ENCODE data around the gene KEL. TPM values are rescaled to one million over a fixed set of nuclear protein-coding genes. Genes with fewer than 3 reads are reported as not detected.

KEL gene, protein sequence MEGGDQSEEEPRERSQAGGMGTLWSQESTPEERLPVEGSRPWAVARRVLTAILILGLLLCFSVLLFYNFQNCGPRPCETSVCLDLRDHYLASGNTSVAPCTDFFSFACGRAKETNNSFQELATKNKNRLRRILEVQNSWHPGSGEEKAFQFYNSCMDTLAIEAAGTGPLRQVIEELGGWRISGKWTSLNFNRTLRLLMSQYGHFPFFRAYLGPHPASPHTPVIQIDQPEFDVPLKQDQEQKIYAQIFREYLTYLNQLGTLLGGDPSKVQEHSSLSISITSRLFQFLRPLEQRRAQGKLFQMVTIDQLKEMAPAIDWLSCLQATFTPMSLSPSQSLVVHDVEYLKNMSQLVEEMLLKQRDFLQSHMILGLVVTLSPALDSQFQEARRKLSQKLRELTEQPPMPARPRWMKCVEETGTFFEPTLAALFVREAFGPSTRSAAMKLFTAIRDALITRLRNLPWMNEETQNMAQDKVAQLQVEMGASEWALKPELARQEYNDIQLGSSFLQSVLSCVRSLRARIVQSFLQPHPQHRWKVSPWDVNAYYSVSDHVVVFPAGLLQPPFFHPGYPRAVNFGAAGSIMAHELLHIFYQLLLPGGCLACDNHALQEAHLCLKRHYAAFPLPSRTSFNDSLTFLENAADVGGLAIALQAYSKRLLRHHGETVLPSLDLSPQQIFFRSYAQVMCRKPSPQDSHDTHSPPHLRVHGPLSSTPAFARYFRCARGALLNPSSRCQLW
- total RNA-seq (2022; extraction: Qiagen RNA extraction; ENCODE audit: low read depth) = not detected in 5 replicates

DNA sequence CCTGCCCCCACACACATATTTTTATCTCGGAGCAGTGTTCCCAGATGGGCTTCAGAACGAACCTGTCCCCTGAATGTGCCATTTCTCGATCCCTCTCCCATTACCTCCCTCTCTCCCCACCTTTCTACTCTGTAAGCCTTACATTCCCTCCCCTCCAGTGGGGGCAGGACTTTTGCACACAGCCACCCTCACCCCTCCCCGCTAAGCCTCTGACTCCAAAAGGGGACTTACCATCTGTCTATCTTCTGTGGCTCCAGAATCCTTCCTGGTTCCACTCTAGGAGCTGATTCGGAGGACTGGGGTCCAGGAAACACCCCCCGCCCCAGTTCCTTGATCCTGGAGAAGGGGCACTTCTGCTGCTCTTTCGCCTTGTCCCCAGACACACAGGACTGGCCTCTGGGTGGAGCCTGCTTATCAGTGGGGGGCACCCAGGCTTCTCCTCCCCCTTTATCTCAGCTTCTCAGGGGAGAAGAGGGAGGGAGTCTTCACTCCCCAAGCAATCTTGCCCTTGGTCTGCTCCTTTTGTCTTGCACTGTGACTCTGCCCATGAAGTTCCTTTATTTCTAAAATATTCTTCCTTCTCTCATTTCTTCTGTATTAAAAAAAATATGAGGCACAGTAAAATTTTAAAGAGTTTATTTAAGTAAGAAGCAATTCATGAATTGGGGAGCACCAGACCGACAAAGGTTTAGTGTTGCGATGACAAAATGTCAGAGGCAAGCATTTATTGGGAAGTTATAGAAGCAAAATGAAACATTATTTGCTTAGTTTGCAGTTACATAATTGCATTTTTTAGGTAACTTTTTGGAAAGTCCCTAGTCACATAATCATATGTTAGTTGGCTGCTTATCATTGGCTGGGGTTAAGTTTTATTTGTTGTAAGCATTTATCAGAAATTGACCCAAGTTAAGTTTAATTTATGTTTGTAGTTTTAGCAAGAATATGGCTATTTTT is at the start of gene KEL:
TSS of gene KEL (minus strand) at position 391 of the 954 bp plus-strand sequence. CDS start at position 234, 157 bp downstream.

GRCh38 chr7:142939226-142939910 is 22.8 kb downstream of the KEL start, which contains the start of gene LLCFC1:
TSS of gene LLCFC1 (plus strand) at chr7:142939484. CDS start at chr7:142939622, 138 bp downstream.

GRCh38 chr7:142933624-142934023 is 28.5 kb downstream of the KEL start, which contains the start of gene TRPV5:
TSS of gene TRPV5 (minus strand) at chr7:142933746. CDS start at chr7:142933459, 287 bp downstream.

Other genes starting within 250 kb of the KEL start
- not detected in 5 replicates for gene PRSS1, start 212.9 kb downstream of the KEL start, total RNA-seq (2022; extraction: Qiagen RNA extraction; ENCODE audit: low read depth)
- not detected in 5 replicates for gene PRSS2, start 191.4 kb downstream of the KEL start, total RNA-seq (2022; extraction: Qiagen RNA extraction; ENCODE audit: low read depth)
- 0.35 to 1.1 TPM (median 0.59 TPM) in 5 replicates for gene EPHB6, start 107.3 kb downstream of the KEL start, total RNA-seq (2022; extraction: Qiagen RNA extraction; ENCODE audit: low read depth)
- gene TRPV6, start 76.6 kb downstream of the KEL start, total RNA-seq (2022; extraction: Qiagen RNA extraction; ENCODE audit: low read depth) = not detected in 5 replicates
- gene TRPV5, start 28.6 kb downstream of the KEL start, total RNA-seq (2022; extraction: Qiagen RNA extraction; ENCODE audit: low read depth) = not detected in 5 replicates
- gene LLCFC1, start 22.9 kb downstream of the KEL start, total RNA-seq (2022; extraction: Qiagen RNA extraction; ENCODE audit: low read depth) = not detected in 5 replicates
- not detected in 5 replicates for gene OR9A2, start 64.8 kb upstream of the KEL start, total RNA-seq (2022; extraction: Qiagen RNA extraction; ENCODE audit: low read depth)
- gene OR6V1, start 90.0 kb upstream of the KEL start, total RNA-seq (2022; extraction: Qiagen RNA extraction; ENCODE audit: low read depth) = not detected in 5 replicates
- gene PIP, start 169.7 kb upstream of the KEL start, total RNA-seq (2022; extraction: Qiagen RNA extraction; ENCODE audit: low read depth) = 0.28 TPM in 1 of 5 replicates, not detected in the others
- gene TAS2R39, start 221.1 kb upstream of the KEL start, total RNA-seq (2022; extraction: Qiagen RNA extraction; ENCODE audit: low read depth) = not detected in 5 replicates